Omental fat pad (tissue), 4 donors: ENCODE data around the gene KCNC1. TPM values are rescaled to one million over a fixed set of nuclear protein-coding genes. Genes with fewer than 3 reads are reported as not detected.

Source experiments
- ATAC-seq: fragments of 150-250 bp; one replicate; pipeline ENCODE4 v1.9.1; 2016; ENCODE audit warnings: mild to moderate bottlenecking, moderate library complexity; ENCODE audit not compliant: low FRiP score
- DNase-seq: peaks from one replicate; pipeline ENCODE4 v3.0.0-alpha.2; 2019; ENCODE audit warnings: low spot score
- CTCF ChIP-seq, 3 donors: fragments of 450-650 bp; IDR thresholded peaks; one replicate each; pipeline ENCODE4 v1.5.1; 2016 to 2017; ENCODE audit warnings: antibody characterized with exemption in 3 of 3, mild to moderate bottlenecking in 3 of 3, moderate library complexity in 2 of 3
- total RNA-seq, 4 donors: library from RNA; depleted of rRNA; stranded (reverse); fragments of >200 nt; gene quantifications; one replicate each; pipeline ENCODE4 v1.1.0, GENCODE V29; 2016

The KCNC1 gene
- total RNA-seq, 4 donors from 2014 or later, result not detected

GRCh38 chr11:17777086-17777737, 42.6 kb downstream of the KCNC1 start:
- DNase-seq, result no peak
- TF ChIP-seq CTCF (IDR thresholded peaks at IDR 0.05), result no peak
- no peak for ATAC-seq

- no peak for TF ChIP-seq CTCF (IDR thresholded peaks at IDR 0.05)
- ATAC-seq (no peak), DNase-seq (no peak)
Observed at GRCh38 chr11:17777738-17778091, 43.1 kb downstream of the KCNC1 start.

- DNase-seq (no peak), ATAC-seq (no peak)
- TF ChIP-seq CTCF (IDR thresholded peaks at IDR 0.05), result no peak
Observed at GRCh38 chr11:17778352-17778751, 43.8 kb downstream of the KCNC1 start.

- ATAC-seq, result no peak
- TF ChIP-seq CTCF (IDR thresholded peaks at IDR 0.05), result no peak
- no peak for DNase-seq
Observed at GRCh38 chr11:17778956-17779860, 44.6 kb downstream of the KCNC1 start.

GRCh38 chr11:17779861-17780594, 45.4 kb downstream of the KCNC1 start:
- no peak for ATAC-seq
- no peak for TF ChIP-seq CTCF (IDR thresholded peaks at IDR 0.05)
- DNase-seq, result no peak

- no peak for DNase-seq
- no peak for ATAC-seq
- no peak for TF ChIP-seq CTCF (IDR thresholded peaks at IDR 0.05)
Observed at GRCh38 chr11:17780668-17781067, 46.1 kb downstream of the KCNC1 start.
